ENCODE measurements around the gene GTF2A1L.

DNA sequence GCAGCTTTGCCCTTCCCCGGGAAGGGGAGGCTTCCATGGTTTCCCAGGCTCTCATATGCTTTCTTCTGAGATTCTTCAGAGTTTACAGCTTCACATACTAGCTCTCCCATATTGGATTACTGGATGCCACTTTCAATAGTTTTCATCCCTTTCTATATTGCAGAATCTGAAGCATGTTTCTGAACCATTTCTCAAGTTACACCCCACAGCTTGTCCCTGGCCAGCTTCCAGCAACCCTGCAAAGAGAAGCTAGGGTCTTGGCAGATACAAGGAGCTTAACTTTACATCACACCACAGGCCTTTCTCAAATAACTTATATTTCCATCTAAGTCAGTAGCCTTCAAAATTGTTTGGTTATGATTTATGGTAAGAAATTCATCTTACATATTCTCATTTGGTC, 98.3 kb downstream of the GTF2A1L start:
- TF ChIP-seq RAD21 (conservative IDR thresholded peaks at IDR 0.05), result no peak
- TF ChIP-seq MXI1 (conservative IDR thresholded peaks at IDR 0.05; ENCODE audit: poor library complexity, severe bottlenecking), result no peak
- TF ChIP-seq, protein P1, sequence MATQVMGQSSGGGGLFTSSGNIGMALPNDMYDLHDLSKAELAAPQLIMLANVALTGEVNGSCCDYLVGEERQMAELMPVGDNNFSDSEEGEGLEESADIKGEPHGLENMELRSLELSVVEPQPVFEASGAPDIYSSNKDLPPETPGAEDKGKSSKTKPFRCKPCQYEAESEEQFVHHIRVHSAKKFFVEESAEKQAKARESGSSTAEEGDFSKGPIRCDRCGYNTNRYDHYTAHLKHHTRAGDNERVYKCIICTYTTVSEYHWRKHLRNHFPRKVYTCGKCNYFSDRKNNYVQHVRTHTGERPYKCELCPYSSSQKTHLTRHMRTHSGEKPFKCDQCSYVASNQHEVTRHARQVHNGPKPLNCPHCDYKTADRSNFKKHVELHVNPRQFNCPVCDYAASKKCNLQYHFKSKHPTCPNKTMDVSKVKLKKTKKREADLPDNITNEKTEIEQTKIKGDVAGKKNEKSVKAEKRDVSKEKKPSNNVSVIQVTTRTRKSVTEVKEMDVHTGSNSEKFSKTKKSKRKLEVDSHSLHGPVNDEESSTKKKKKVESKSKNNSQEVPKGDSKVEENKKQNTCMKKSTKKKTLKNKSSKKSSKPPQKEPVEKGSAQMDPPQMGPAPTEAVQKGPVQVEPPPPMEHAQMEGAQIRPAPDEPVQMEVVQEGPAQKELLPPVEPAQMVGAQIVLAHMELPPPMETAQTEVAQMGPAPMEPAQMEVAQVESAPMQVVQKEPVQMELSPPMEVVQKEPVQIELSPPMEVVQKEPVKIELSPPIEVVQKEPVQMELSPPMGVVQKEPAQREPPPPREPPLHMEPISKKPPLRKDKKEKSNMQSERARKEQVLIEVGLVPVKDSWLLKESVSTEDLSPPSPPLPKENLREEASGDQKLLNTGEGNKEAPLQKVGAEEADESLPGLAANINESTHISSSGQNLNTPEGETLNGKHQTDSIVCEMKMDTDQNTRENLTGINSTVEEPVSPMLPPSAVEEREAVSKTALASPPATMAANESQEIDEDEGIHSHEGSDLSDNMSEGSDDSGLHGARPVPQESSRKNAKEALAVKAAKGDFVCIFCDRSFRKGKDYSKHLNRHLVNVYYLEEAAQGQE (IDR thresholded peaks at IDR 0.05; ENCODE audit: borderline replicate concordance), result no peak
- no peak for TF ChIP-seq EZH2 (IDR thresholded peaks at IDR 0.05; ENCODE audit: borderline replicate concordance, insufficient read depth, low read length, poor library complexity, severe bottlenecking)
